ENCODE data around the gene NPTX1.

Gene NPTX1

GRCh38 chr17:80475910-80476876 lies at the start of gene NPTX1:
TSS of gene NPTX1 (minus strand) at chr17:80476607. CDS start at chr17:80476446, 161 bp downstream.
- H3K4me3 ChIP-seq (ENCODE audit: low read depth, low read length) = no peak within 1 kb of the TSS
- TF ChIP-seq CTCF (IDR thresholded peaks at IDR 0.05; ENCODE audit: low read depth, low read length, missing control alignments) = no peak
- DNase-seq (ENCODE audit: low read depth) = no peak

GRCh38 chr17:80523956-80524712 lies 47.7 kb upstream of the NPTX1 start:
- no peak overlapping the region for H3K4me3 ChIP-seq (ENCODE audit: low read depth, low read length)
- no peak for TF ChIP-seq CTCF (IDR thresholded peaks at IDR 0.05; ENCODE audit: low read depth, low read length, missing control alignments)
- DNase-seq (ENCODE audit: low read depth) = no peak

GRCh38 chr17:80523054-80523744 lies 46.8 kb upstream of the NPTX1 start:
- DNase-seq (ENCODE audit: low read depth) = no peak
- H3K4me3 ChIP-seq (ENCODE audit: low read depth, low read length) = no peak overlapping the region
- TF ChIP-seq CTCF (IDR thresholded peaks at IDR 0.05; ENCODE audit: low read depth, low read length, missing control alignments) = no peak

GRCh38 chr17:80520810-80521455 lies 44.5 kb upstream of the NPTX1 start:
- TF ChIP-seq CTCF (IDR thresholded peaks at IDR 0.05; ENCODE audit: low read depth, low read length, missing control alignments) = no peak
- no peak overlapping the region for H3K4me3 ChIP-seq (ENCODE audit: low read depth, low read length)
- no peak for DNase-seq (ENCODE audit: low read depth)

GRCh38 chr17:80519091-80519781 lies 42.8 kb upstream of the NPTX1 start:
- no peak for DNase-seq (ENCODE audit: low read depth)
- H3K4me3 ChIP-seq (ENCODE audit: low read depth, low read length) = no peak overlapping the region
- no peak for TF ChIP-seq CTCF (IDR thresholded peaks at IDR 0.05; ENCODE audit: low read depth, low read length, missing control alignments)

GRCh38 chr17:80518392-80518791 lies 42.0 kb upstream of the NPTX1 start:
- H3K4me3 ChIP-seq (ENCODE audit: low read depth, low read length) = no peak overlapping the region
- TF ChIP-seq CTCF (IDR thresholded peaks at IDR 0.05; ENCODE audit: low read depth, low read length, missing control alignments) = no peak
- no peak for DNase-seq (ENCODE audit: low read depth)

Data from GM12864 (cell line).